Thyroid gland (tissue), 4 donors: Measurements from ENCODE around the gene CABP2.

Experiments used
- POLR2A ChIP-seq, 2 donors: fragments of 450-650 bp; IDR thresholded peaks; one replicate each; pipeline ENCODE4 v1.6.1; 2017; ENCODE audit warnings: antibody characterized with exemption in 2 of 2, mild to moderate bottlenecking in 2 of 2, moderate library complexity in 1 of 2
- TF ChIP-seq, protein P1 (sequence below), 6 experiments: fragments of 200-600 bp in 3 of 6; fragments of 450-650 bp in 3 of 6; sonication (generic) in 3 of 6; IDR thresholded peaks; one replicate each; pipeline ENCODE4 v1.5.1; 2016 to 2019; ENCODE audit warnings: antibody characterized with exemption in 6 of 6, mild to moderate bottlenecking in 2 of 6, inconsistent platforms in 1 of 6, moderate library complexity in 1 of 6

DNA sequence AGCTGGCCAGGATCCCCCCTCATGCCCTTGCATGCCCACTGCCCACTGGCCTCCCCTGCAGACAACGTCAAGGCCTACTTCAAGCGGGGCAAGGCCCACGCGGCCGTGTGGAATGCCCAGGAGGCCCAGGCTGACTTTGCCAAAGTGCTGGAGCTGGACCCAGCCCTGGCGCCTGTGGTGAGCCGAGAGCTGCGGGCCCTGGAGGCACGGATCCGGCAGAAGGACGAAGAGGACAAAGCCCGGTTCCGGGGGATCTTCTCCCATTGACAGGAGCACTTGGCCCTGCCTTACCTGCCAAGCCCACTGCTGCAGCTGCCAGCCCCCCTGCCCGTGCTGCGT lies 32.5 kb downstream of the CABP2 start:
- TF ChIP-seq, protein P1, sequence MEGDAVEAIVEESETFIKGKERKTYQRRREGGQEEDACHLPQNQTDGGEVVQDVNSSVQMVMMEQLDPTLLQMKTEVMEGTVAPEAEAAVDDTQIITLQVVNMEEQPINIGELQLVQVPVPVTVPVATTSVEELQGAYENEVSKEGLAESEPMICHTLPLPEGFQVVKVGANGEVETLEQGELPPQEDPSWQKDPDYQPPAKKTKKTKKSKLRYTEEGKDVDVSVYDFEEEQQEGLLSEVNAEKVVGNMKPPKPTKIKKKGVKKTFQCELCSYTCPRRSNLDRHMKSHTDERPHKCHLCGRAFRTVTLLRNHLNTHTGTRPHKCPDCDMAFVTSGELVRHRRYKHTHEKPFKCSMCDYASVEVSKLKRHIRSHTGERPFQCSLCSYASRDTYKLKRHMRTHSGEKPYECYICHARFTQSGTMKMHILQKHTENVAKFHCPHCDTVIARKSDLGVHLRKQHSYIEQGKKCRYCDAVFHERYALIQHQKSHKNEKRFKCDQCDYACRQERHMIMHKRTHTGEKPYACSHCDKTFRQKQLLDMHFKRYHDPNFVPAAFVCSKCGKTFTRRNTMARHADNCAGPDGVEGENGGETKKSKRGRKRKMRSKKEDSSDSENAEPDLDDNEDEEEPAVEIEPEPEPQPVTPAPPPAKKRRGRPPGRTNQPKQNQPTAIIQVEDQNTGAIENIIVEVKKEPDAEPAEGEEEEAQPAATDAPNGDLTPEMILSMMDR (IDR thresholded peaks at IDR 0.05) = no peak
- TF ChIP-seq POLR2A (IDR thresholded peaks at IDR 0.05) = no peak
